ENCODE measurements around the gene PRR29.
"Not testable (repeated sequence)": the region's sequence is repeated elsewhere in the genome, so short reads cannot be mapped to it uniquely, and the experiment has no call there.

Gene PRR29

GRCh38 chr17:63974594-63975192 lies 23.5 kb upstream of the PRR29 start:
- peak; percentile 61 for DNase-seq (ENCODE audit: low spot score)

- DNase-seq (ENCODE audit: low spot score), result no peak
These were observed 22.5 kb upstream of the PRR29 start for GRCh38 chr17:63975541-63976092.

- DNase-seq (ENCODE audit: low spot score), result no peak
These were observed 21.4 kb upstream of the PRR29 start for GRCh38 chr17:63976702-63977101.

- DNase-seq (ENCODE audit: low spot score), result no peak
These were observed 19.6 kb upstream of the PRR29 start for GRCh38 chr17:63978272-63979200.

GRCh38 chr17:63982641-63983040 lies 15.5 kb upstream of the PRR29 start:
- DNase-seq (ENCODE audit: low spot score), result not testable (repeated sequence)

GRCh38 chr17:63983320-63983719 lies 14.8 kb upstream of the PRR29 start:
- DNase-seq (ENCODE audit: low spot score), result no peak

DNA sequence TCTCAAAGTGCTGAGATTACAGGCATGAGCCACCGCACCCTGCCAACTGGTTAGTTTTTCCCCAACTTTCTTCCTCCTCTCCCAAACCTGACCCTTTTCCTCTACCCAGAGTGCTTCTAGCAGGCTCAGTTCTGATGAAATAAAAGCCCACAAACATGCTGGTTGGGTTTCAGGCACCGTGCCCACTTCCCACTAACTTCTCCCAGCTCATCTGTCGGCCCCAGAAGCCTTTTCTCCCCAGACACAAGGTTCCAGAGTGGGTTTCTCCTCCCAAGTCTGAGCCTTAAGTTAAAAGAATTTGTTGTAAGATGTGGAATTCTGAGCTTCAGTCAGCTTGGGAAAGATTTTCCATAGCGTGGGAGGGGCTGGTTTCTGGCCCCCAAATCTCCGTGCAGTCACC lies 13.9 kb upstream of the PRR29 start:
- no peak for DNase-seq (ENCODE audit: low spot score)

DNA sequence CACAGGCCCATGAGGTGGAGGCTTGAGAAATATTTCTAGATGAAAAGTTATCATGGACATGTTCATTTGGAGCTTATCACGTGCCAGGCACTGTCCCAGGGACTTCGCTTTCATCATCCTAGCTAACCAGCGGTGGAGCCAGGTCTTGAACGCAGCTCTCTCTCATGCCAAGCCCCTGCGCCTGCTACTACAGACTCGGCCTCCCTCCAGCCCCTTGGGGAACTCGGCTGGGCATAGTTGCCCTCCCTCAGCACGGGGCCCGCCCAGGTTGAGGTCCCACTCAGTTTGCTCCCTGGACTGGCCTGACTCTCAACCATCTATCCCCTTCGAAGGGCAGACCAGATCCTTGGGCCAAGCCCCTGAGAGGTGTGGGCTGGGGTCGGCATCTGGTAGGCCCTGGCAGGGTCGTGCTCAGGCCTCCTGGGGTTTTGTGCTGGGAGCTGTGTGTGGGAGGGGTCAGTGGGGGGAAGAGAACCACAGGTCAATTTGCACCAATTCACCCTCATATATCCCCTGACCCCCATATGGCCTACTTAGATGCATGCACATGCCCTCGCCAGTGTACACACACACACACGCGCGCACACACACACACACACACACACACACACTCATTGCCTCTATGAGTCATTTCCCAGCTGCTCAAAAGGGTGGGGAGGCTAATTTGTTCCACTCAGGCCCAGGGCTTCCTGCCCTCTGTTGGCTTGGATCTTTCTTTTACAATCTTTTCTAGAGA lies 13.3 kb upstream of the PRR29 start:
- DNase-seq (ENCODE audit: low spot score), result peak; percentile 88

DNA sequence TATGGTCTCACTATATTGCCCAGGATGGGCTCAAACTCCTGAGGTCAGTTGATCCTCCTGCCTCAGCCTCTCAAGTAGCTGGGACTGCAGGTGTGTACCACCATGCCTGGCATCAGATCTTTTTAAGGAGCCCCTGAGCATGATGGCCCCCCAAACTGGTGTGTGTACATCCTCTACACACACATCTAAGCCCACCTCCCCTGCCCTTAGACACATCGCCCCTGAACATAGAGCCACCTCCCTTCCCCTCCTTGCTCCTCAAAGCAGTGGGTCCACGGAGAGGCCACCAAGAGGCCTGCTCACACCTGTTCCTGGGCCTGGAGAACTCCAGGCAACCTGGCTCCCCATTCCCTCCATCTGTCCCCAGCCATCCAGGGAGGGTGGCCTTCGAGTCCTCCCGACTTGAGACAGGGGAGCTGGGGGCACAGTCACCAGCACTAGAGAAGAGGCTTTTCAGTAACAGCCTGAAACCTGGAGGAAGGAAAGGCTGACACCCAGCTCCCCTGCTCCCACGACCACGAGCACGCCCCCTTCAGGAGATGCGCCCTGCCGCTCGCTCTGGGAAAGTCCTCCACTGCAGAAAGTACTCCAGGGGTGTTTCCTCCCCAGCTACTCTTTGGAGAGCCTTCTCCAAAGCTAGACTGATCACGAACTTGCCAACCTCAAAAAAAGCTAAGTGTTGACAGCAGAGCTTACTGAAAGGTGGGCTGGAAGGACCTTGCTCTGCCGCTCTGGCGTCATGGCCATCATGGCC lies 12.6 kb upstream of the PRR29 start:
- no peak for DNase-seq (ENCODE audit: low spot score)

DNA sequence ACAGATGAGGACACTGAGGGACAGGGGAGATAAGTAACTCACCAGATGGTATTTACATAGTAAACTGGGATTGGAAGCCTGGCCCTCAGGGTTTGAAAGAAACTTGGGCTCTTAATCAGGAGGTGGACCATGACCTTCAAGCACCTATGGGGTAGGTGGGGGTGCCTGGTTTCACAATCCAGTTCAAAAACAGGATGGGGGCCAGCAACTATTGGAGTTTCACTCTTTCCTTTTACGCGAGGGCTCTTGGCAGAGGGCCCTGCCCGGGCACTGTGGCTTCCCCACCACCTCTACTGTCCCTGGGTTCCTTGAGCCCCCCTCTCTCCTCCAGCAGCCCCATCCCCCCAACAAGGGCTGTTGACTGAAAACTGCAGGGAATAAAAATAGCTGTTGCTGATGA lies 11.3 kb upstream of the PRR29 start:
- DNase-seq (ENCODE audit: low spot score), result no peak

GRCh38 chr17:63987221-63988126 lies 10.7 kb upstream of the PRR29 start:
- DNase-seq (ENCODE audit: low spot score), result no peak

DNA sequence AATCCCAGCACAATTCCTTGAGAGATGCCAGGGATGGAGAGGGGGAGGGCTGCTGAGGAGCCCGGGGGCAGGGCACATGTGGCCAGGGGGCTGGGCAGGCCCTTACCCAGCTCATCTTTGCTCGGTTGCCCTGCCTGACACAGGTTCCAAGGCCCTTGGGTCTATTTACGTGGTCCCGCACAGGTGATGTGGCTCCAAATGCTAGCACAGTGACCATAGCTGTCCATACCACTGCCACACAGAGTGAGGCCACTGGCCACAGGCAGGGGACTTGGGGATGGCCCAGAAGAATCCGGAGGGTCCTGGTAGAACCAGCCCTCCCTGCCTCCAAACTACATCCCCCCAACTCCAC lies 10.0 kb upstream of the PRR29 start:
- no peak for DNase-seq (ENCODE audit: low spot score)

DNA sequence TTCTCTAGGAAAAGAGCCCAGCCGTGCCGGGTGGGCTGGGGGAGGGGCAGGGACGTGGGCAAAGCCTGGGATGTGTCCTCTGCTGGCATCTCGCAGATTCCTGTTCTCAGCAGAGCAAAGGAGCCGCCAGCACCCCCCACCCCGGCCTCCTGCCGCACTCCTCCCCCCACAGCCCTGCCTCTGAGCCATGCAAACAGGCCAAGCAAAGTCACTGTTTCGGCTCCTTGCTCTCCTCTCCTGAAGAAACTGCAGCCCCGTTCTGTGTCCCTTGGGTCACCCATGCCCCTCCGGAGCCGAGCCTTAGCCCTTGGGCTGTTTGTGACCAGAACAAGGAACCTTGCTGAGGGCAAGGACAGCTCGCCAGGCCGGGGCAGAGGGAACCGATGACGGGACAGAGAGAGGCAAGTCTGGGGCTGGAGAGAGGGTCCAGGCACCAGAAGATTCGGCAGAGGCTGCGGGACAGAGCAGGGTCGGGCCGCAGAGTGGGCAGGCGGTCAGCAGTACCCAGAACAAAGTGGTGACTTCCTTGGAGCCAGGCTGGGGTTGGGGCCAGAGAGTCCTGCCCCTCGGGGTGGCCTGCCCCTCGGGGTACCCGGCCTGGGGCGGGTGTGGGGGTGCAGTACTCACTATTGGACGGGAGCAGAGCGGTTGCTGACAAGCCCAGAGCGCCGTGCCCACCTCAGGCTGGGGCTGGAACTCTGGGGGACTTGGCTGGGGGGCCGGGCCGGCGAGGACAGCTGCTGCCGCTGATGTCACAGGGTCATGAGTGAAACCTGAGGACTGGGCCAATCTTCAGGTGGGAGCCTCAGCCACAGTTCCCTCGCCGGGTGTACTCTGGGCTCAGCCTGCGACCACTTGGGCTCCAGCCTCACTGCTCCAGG lies 9.2 kb upstream of the PRR29 start:
- no peak for DNase-seq (ENCODE audit: low spot score)

DNA sequence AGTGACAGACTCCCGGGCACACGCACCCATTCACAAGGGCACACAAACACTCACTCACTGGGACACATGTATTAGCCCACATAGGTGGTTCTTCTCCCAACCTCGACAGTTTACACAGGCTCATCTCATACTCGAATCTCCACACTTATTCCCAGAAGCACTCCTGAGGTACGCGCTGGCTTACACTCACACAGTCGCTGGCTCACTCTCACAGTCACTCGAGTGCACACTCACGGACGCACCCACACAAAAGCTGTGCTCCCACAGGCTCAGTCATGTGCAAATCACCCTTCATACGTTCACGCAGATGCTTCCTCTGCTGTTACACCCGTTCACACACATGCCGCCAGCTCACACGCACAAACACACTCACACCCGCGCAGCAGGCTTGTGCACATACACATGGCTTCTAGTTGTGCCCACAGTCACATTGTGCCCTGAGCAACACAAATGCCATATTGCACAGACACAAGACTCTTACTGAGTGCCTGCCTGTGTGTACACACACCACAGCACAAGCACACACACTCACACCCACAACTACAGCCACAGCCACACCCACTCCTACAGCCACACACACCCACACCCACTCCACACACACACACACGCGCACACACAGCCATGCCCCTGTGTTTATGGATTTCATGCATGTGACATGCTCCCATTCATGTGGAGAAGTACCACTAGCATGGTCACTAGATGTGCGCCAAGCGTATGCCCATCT lies 8.4 kb upstream of the PRR29 start:
- no peak for DNase-seq (ENCODE audit: low spot score)

DNA sequence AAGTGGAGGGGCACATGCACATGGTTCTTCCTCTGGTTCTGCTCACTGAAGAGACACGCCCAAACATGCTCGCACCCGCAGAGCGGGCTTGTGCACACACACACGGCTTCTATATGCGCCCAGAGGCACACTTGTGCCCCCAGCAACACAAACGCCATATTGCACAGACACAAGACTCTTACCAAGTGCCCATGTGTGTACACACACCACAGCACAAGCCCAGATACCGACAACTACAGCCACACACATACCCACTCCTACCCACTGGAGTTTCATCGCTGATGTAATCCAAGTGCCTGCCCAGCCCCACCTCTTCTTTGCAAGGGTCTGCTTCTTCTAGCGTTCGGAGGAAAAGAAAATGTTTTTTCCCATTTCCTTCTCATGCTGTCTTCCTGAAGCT lies 6.5 kb upstream of the PRR29 start:
- no peak for DNase-seq (ENCODE audit: low spot score)

DNA sequence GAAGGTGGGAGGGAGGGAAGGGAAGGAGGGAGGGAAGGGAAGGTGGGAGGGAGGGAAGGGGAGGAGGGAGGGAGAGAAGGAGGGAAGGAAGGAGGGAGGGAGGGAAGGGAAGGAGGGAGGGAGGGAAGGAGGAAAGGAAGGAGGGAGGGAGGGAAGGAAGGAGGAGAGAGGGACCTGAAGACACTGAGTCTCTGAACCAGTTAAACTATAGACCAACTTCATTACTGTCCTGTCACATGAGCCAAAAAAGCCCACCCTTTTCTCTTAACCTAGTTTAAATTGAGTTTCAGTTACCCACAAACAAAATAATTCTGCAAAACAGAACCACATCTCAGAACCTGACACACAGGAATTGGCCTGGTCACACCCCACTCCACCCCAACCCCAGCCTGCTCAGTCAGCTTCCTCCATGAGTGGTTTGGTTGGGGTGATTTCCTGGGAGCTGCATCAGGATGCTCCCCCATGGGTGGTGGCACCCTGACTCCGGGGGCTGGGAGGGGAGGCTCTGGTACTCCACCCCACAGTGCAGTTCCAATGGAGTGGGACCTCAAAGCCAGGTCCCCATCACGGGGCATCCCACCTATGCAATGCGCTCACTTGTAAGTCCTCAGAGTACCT lies 4.7 kb upstream of the PRR29 start:
- no peak for DNase-seq (ENCODE audit: low spot score)

GRCh38 chr17:63995626-63996025 lies 2.5 kb upstream of the PRR29 start:
- no peak for DNase-seq (ENCODE audit: low spot score)

GRCh38 chr17:63996430-63997182 lies 1.5 kb upstream of the PRR29 start:
- no peak for DNase-seq (ENCODE audit: low spot score)

Measured in AG08396 (cell line).